OCI-LY7 (cell line): Measurements from ENCODE around the gene MPZL2. TPM values are rescaled to one million over a fixed set of nuclear protein-coding genes. Genes with fewer than 3 reads are reported as not detected.

Experiments
- BruUV-seq: library from RNA; stranded (reverse); fragments of 400-500 nt; replicated peaks from 2 replicates; lab custom pipeline; 2021; lab: Mats Ljungman, UMichigan
- CTCF ChIA-PET: fragments of 300-600 bp; sonication (Branson Sonifier 250); formaldehyde crosslinking; loops from one replicate; lab custom pipeline; 2022; ENCODE audit warnings: antibody characterized with exemption; ENCODE audit not compliant: unreplicated experiment; lab: Charles Lee
- POLR2A ChIA-PET: fragments of 300-600 bp; sonication (Branson Sonifier 250); formaldehyde crosslinking; loops from one replicate; lab custom pipeline; 2022; ENCODE audit warnings: antibody characterized with exemption; lab: Charles Lee
- DNase-seq: peaks from one replicate; pipeline ENCODE4 v3.0.0-alpha.2; 2015; ENCODE audit warnings: low spot score
- H2AFZ ChIP-seq: fragments of 200-600 bp; sonication (generic), shearing (Covaris generic); 2 replicates; pipeline ENCODE4 v1.6.1; 2014; ENCODE audit warnings: mild to moderate bottlenecking, antibody characterized with exemption, low read length, moderate library complexity
- H3K27ac ChIP-seq: fragments of 200-600 bp; sonication (generic); 2 replicates; pipeline ENCODE4 v1.5.1; 2014; ENCODE audit warnings: mixed run types, low read depth, mild to moderate bottlenecking, moderate library complexity, low read length, inconsistent platforms; ENCODE audit not compliant: poor library complexity, severe bottlenecking
- H3K36me3 ChIP-seq: fragments of 200-600 bp; sonication (generic); 2 replicates; pipeline ENCODE4 v1.6.1; 2014; ENCODE audit warnings: mild to moderate bottlenecking, antibody characterized with exemption, low read length, moderate library complexity, mixed read lengths; ENCODE audit not compliant: insufficient read depth
- H3K4me1 ChIP-seq: fragments of 200-600 bp; sonication (generic); 2 replicates; pipeline ENCODE4 v1.5.1; 2014; ENCODE audit warnings: mild to moderate bottlenecking, low read length; ENCODE audit not compliant: insufficient read depth, poor library complexity, severe bottlenecking
- H3K4me2 ChIP-seq: fragments of 200-600 bp; sonication (generic); 2 replicates; pipeline ENCODE4 v1.6.1; 2014; ENCODE audit warnings: mild to moderate bottlenecking, low read length
- H3K4me3 ChIP-seq: fragments of 200-600 bp; sonication (generic); 2 replicates; pipeline ENCODE4 v1.5.1; 2014; ENCODE audit warnings: mild to moderate bottlenecking, low read depth, low read length; ENCODE audit not compliant: poor library complexity, severe bottlenecking
- H3K79me2 ChIP-seq: fragments of 200-600 bp; sonication (generic); 2 replicates; pipeline ENCODE4 v1.6.1; 2016; ENCODE audit warnings: low read depth, mild to moderate bottlenecking, low read length, moderate library complexity, mixed read lengths; ENCODE audit not compliant: insufficient read depth
- H3K9me2 ChIP-seq: fragments of 200-600 bp; sonication (generic); 2 replicates; pipeline ENCODE4 v1.6.1; 2016; ENCODE audit warnings: mild to moderate bottlenecking, low read length, mixed read lengths; ENCODE audit not compliant: insufficient read depth
- H3K9me3 ChIP-seq: fragments of 200-600 bp; sonication (generic); 2 replicates; pipeline ENCODE4 v1.6.1; 2014; ENCODE audit warnings: mild to moderate bottlenecking, mixed run types, low read length, mixed read lengths
- H4K20me1 ChIP-seq: fragments of 200-600 bp; sonication (generic); 2 replicates; pipeline ENCODE4 v1.6.1; 2014; ENCODE audit warnings: mild to moderate bottlenecking, antibody characterized with exemption, low read length, moderate library complexity, mixed read lengths; ENCODE audit not compliant: insufficient read depth
- CTCF ChIP-seq: fragments of 200-600 bp; sonication (generic); conservative IDR thresholded peaks from 2 replicates; pipeline ENCODE4 v1.5.1; 2014; ENCODE audit warnings: mild to moderate bottlenecking, antibody characterized with exemption, low read length, moderate library complexity, mixed read lengths
- EZH2phosphoT487 ChIP-seq: fragments of 200-600 bp; sonication (generic); IDR thresholded peaks from 2 replicates; pipeline ENCODE4 v1.6.1; 2018; ENCODE audit warnings: low read depth, borderline replicate concordance, mild to moderate bottlenecking, mixed run types, antibody characterized with exemption, low read length, moderate library complexity, mixed read lengths
- intact Hi-C: fragments of 100-400 bp; cut with micrococcal nuclease; formaldehyde crosslinking; loops from one replicate; pipeline ENCODE4 v1.10.0; 2022; ENCODE audit not compliant: unreplicated experiment
- total RNA-seq, 2 experiments: library from RNA; depleted of rRNA in 1 of 2; stranded (reverse); fragments of >200 nt in 1 of 2; shearing (Covaris generic) in 1 of 2; gene quantifications; 2 replicates each; pipeline ENCODE4 v1.2.3, GENCODE V29; 2014 to 2022

Gene MPZL2
- total RNA-seq, 2 experiments from 2014 or later, result not detected

- Histone ChIP-seq H4K20me1 (no peaks in the 10 kb centered on the region), H3K9me2 (no peaks in the 10 kb centered on the region), H3K4me3 (peak overlapping the region; percentile 33), H3K36me3 (no peaks in the 10 kb centered on the region), H3K4me2 (peak overlapping the region; percentile 69), H2AFZ (peak overlapping the region; percentile 90), H3K4me1 (peaks cover 45% of the 10 kb centered on the region), H3K9me3 (no peaks in the 10 kb centered on the region), H3K27ac (peak overlapping the region; percentile 24), H3K79me2 (no peaks in the 10 kb centered on the region)
- no TSS peak for BruUV-seq
- no peak for TF ChIP-seq EZH2phosphoT487
- no peak for TF ChIP-seq CTCF
- CTCF ChIA-PET, result interaction anchor here (1.2 to 1.5 kb wide), 5 partner anchors 10 to 81 kb away, joined by 4 to 5 read pairs (median 4); partner anchors contain the start of gene JAML
- intact Hi-C loops, result no loop called here
- DNase-seq, result peak; percentile 51
- POLR2A ChIA-PET, result interaction anchor here (0.7 to 1.6 kb wide), 11 partner anchors 8 to 151 kb away, joined by 3 to 13 read pairs (median 4); partner anchors contain the start of gene JAML
Measured at GRCh38 chr11:118214210-118214914, 49.7 kb downstream of the MPZL2 start.

GRCh38 chr11:118213781-118214180 is 50.3 kb downstream of the MPZL2 start:
- Histone ChIP-seq H3K9me3 (no peaks in the 10 kb centered on the region), H2AFZ (peak overlapping the region; percentile 90), H3K36me3 (no peaks in the 10 kb centered on the region), H3K4me2 (peak overlapping the region; percentile 69), H3K4me3 (peak overlapping the region; percentile 33), H3K9me2 (no peaks in the 10 kb centered on the region), H3K4me1 (peaks cover 45% of the 10 kb centered on the region), H3K79me2 (no peaks in the 10 kb centered on the region), H3K27ac (no peak overlapping the region), H4K20me1 (no peaks in the 10 kb centered on the region)
- no peak for TF ChIP-seq EZH2phosphoT487
- no peak for DNase-seq
- BruUV-seq, result no TSS peak
- POLR2A ChIA-PET, result interaction anchor here (0.8 to 1.6 kb wide), 8 partner anchors 11 to 110 kb away, joined by 3 to 13 read pairs (median 4); partner anchors contain the start of gene JAML
- intact Hi-C loops, result no loop called here
- CTCF ChIA-PET, result interaction anchor here (1.2 to 1.5 kb wide), 5 partner anchors 11 to 82 kb away, joined by 4 to 5 read pairs (median 4); partner anchors contain the start of gene JAML

GRCh38 chr11:118213201-118213600 is 50.9 kb downstream of the MPZL2 start:
- TF ChIP-seq CTCF (no peak), EZH2phosphoT487 (no peak)
- BruUV-seq, result no TSS peak
- POLR2A ChIA-PET, result interaction anchor here (1.0 to 1.3 kb wide), 3 partner anchors 14 to 110 kb away, joined by 3 to 4 read pairs (median 3); no protein-coding TSS in a partner anchor

More at GRCh38 chr11:118213201-118213600, 50.9 kb downstream of the MPZL2 start:
- H3K36me3 ChIP-seq, result no peaks in the 10 kb centered on the region
- H3K4me3 ChIP-seq, result no peak overlapping the region
- H3K4me2 ChIP-seq, result peak overlapping the region; percentile 69; the same call in 1 of the 2 replicates
- intact Hi-C loops, result no loop called here
- no peak for DNase-seq
- H2AFZ ChIP-seq, result no peak overlapping the region; the same call in 1 of the 2 replicates
- CTCF ChIA-PET, result interaction anchor here (0.6 kb wide), 2 partner anchors 15 to 16 kb away, joined by 3 to 9 read pairs; no protein-coding TSS in a partner anchor
- H3K9me2 ChIP-seq, result no peaks in the 10 kb centered on the region
- H3K27ac ChIP-seq, result no peak overlapping the region
- H4K20me1 ChIP-seq, result no peaks in the 10 kb centered on the region
- H3K9me3 ChIP-seq, result no peaks in the 10 kb centered on the region
- H3K79me2 ChIP-seq, result no peaks in the 10 kb centered on the region
- H3K4me1 ChIP-seq, result peaks cover 45% of the 10 kb centered on the region
